Ectodermal cell (in vitro differentiated cells): ENCODE results near the gene ERCC1.
"Not testable (repeated sequence)": the region's sequence is repeated elsewhere in the genome, so short reads cannot be mapped to it uniquely, and the experiment has no call there.

ENCODE experiments used
- H3K27ac ChIP-seq: 2 replicates; pipeline ENCODE4 v1.7.0; 2013; ENCODE audit warnings: mild to moderate bottlenecking, low read depth, low read length; ENCODE audit not compliant: insufficient read depth, poor library complexity, severe bottlenecking
- H3K27me3 ChIP-seq: 2 replicates; pipeline ENCODE4 v1.7.0; 2013; ENCODE audit warnings: mild to moderate bottlenecking, low read length; ENCODE audit not compliant: insufficient read depth, control insufficient read depth, poor library complexity, severe bottlenecking
- H3K36me3 ChIP-seq: one replicate; pipeline ENCODE4 v1.7.0; 2013; ENCODE audit warnings: low read length; ENCODE audit not compliant: control insufficient read depth, insufficient read depth
- H3K4me1 ChIP-seq: one replicate; pipeline ENCODE4 v1.7.0; 2013; ENCODE audit warnings: low read length; ENCODE audit not compliant: control insufficient read depth, insufficient read depth
- H3K4me3 ChIP-seq: 2 replicates; pipeline ENCODE4 v1.7.0; 2013; ENCODE audit warnings: low read depth, low read length, control low read depth; ENCODE audit not compliant: insufficient read depth
- H3K9me3 ChIP-seq: 2 replicates; pipeline ENCODE4 v1.7.0; 2013; ENCODE audit warnings: mild to moderate bottlenecking, low read length, moderate library complexity; ENCODE audit not compliant: control insufficient read depth
- WGBS, 2 experiments: methylation state at CpG; one replicate each; pipeline ENCODE4 v1.1.7; 2013; ENCODE audit warnings: missing lambda C conversion rate in 2 of 2; 5-methylcytosine and 5-hydroxymethylcytosine counted together

ERCC1 gene

DNA sequence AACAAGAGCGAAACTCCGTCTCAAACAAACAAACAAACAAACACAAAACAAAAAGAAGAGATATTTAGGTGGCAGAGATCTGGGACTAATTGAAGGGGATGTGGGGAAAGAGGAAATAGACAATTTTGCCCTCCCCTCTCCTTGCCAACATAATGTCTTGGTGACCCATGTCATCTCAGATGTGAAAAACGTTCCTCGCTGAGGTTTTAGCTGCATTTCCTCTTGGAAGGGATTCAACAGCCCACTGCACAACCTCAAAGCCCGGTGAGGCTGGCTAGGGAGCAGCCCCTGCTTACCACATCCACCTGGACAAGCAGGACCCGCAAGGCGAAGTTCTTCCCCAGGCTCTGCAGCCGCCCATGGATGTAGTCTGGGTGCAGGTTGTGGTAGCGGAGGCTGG lies 4.9 kb downstream of the ERCC1 start:
- H3K9me3 ChIP-seq = no peaks in the 10 kb centered on the region
- no peaks in the 10 kb centered on the region for H3K27me3 ChIP-seq
- peaks cover 15% of the 10 kb centered on the region for H3K36me3 ChIP-seq
- H3K4me3 ChIP-seq = no peak overlapping the region
- H3K4me1 ChIP-seq = peaks cover 6% of the 10 kb centered on the region
- no peak overlapping the region for H3K27ac ChIP-seq
- whole genome bisulfite sequencing, 2 experiments = 95 to 96% methylated on average over 7 of the region's 9 CpGs

DNA sequence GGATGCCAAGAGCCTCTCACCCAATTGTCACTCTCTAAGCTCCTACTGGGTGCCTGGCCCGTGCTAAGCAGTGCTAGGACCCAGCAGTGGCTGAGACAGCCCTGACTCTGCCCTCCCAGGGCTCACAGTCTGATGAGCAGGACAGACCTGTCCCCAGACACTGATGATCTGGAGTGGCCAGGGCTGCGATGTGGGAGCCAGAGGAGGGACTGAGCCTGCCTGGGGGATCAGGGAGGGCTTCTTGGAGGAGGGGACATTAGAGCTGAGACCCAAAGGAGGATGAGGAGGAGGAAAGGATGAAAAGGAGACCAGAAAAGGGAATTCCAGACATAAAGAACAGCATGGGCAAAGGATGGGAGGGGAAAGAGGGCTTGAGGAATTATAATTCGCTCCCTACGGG lies 6.6 kb downstream of the ERCC1 start:
- WGBS, 2 experiments = 92 to 95% methylated on average over 4 of the region's 4 CpGs
- Histone ChIP-seq H3K36me3 (peaks cover 27% of the 10 kb centered on the region), H3K4me3 (no peak overlapping the region), H3K9me3 (no peaks in the 10 kb centered on the region), H3K27ac (no peak overlapping the region), H3K4me1 (peaks cover 6% of the 10 kb centered on the region), H3K27me3 (no peaks in the 10 kb centered on the region)

DNA sequence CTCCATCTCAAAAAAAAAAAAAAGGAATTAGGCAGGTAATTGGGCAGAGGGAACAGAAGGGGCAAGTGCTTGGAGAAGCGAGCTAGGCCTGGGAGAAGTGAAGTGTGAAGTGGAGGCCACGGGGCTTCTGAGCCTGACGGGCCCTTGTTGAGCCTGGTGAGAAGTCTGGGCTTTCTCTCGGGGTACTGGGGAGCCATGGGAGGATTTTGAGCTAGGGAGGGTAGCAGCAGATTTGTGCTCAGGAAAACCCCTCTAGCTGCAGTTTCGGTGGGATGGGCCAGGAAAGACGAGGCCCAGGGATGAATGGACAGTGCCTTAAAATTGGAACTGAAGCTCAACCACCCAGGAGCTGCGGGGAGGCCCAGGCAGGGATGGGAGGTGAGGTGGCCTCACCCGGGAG lies 9.2 kb downstream of the ERCC1 start:
- Histone ChIP-seq H3K27ac (no peak overlapping the region), H3K27me3 (no peaks in the 10 kb centered on the region)
- WGBS, 2 experiments = 96% methylated on average over 8 of the region's 8 CpGs

GRCh38 chr19:45413497-45413896 lies 10.2 kb downstream of the ERCC1 start:
- 93 to 94% methylated on average over 6 of the region's 6 CpGs for WGBS, 2 experiments
- no peak overlapping the region for H3K27ac ChIP-seq
- H3K27me3 ChIP-seq = no peaks in the 10 kb centered on the region
- H3K36me3 ChIP-seq = peaks cover 25% of the 10 kb centered on the region
- H3K4me3 ChIP-seq = no peak overlapping the region
- no peaks in the 10 kb centered on the region for H3K4me1 ChIP-seq
- no peaks in the 10 kb centered on the region for H3K9me3 ChIP-seq

More for the DNA sequence above, 9.2 kb downstream of the ERCC1 start:
- Histone ChIP-seq H3K36me3 (peaks cover 25% of the 10 kb centered on the region), H3K4me3 (no peak overlapping the region), H3K9me3 (no peaks in the 10 kb centered on the region), H3K4me1 (no peaks in the 10 kb centered on the region)

DNA sequence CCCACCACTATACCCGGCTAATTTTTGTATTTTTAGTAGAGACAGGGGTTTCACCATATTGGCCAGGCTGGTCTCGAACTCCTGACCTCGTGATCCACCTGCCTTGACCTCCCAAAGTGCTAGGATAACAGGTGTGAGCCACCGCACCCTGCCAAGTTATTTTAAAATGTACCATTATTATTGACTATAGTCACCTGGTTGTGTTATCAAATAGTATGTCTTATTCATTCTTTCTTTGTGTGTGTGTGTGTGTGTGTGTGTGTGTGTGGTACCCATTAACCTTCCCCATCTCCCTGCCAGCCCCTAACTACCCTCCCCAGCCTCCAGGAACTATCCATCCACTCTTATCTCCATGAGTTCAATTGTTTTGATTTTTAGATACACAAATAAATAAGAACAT lies 13.4 kb downstream of the ERCC1 start:
- whole genome bisulfite sequencing, 2 experiments = 88 to 96% methylated on average over 3 to 4 of the region's 4 CpGs
- H3K36me3 ChIP-seq = peaks cover 25% of the 10 kb centered on the region
- not testable (repeated sequence) for H3K27me3 ChIP-seq

DNA sequence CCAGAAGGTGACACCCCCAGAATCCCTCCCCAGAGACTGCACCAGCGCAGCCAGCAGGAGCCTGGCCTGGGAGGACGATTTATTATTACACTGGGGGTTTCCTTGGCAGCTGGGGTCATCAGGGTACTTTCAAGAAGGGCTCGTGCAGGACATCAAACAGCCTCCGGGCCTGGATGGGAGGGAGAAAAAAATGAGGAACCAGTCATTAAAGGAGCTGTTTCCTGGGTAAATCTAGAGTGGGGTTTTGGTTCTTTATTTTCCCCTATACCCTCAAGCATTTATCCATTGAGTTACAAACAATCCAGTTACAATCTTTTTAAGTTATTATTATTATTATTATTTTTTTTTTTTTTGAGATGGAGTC lies 14.2 kb downstream of the ERCC1 start:
- Histone ChIP-seq H3K36me3 (peaks cover 22% of the 10 kb centered on the region), H3K27me3 (peaks cover 9% of the 10 kb centered on the region), H3K4me1 (no peaks in the 10 kb centered on the region), H3K9me3 (no peaks in the 10 kb centered on the region), H3K27ac (no peak overlapping the region), H3K4me3 (no peak overlapping the region)
- WGBS, 2 experiments = 86 to 89% methylated on average over 4 of the region's 4 CpGs

More for the DNA sequence above, 13.4 kb downstream of the ERCC1 start:
- H3K4me1 ChIP-seq, H3K27ac ChIP-seq, H3K9me3 ChIP-seq, H3K4me3 ChIP-seq: not testable (repeated sequence)

GRCh38 chr19:45408830-45409556 lies 14.7 kb downstream of the ERCC1 start:
- peaks cover 5% of the 10 kb centered on the region for H3K4me1 ChIP-seq
- H3K4me3 ChIP-seq = no peak overlapping the region
- no peaks in the 10 kb centered on the region for H3K9me3 ChIP-seq
- 91 to 92% methylated on average over 15 of the region's 15 CpGs for WGBS, 2 experiments
- no peak overlapping the region for H3K27ac ChIP-seq
- peaks cover 20% of the 10 kb centered on the region for H3K36me3 ChIP-seq
- peaks cover 15% of the 10 kb centered on the region for H3K27me3 ChIP-seq

DNA sequence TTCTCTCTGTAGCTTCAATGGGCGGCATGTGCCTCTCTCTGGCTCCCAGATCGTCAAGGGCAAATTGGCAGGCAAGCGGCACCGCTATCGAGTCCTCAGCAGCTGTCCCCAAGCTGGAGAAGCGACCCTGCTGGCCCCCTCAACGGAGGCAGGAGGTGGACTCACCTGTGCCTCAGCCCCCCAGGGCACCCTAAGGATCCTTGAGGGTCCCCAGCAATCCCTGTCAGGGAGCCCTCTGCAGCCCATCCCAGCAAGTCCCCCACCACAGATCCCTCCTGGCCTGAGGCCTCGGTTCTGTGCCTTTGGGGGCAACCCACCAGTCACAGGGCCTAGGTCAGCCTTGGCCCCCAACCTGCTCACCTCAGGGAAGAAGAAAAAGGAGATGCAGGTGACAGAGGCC lies 15.6 kb downstream of the ERCC1 start:
- Histone ChIP-seq H3K4me3 (no peak overlapping the region), H3K27ac (no peak overlapping the region), H3K36me3 (peaks cover 11% of the 10 kb centered on the region), H3K27me3 (peaks cover 23% of the 10 kb centered on the region), H3K4me1 (peaks cover 14% of the 10 kb centered on the region), H3K9me3 (no peaks in the 10 kb centered on the region)
- WGBS, 2 experiments = 93 to 94% methylated on average over 8 of the region's 8 CpGs

DNA sequence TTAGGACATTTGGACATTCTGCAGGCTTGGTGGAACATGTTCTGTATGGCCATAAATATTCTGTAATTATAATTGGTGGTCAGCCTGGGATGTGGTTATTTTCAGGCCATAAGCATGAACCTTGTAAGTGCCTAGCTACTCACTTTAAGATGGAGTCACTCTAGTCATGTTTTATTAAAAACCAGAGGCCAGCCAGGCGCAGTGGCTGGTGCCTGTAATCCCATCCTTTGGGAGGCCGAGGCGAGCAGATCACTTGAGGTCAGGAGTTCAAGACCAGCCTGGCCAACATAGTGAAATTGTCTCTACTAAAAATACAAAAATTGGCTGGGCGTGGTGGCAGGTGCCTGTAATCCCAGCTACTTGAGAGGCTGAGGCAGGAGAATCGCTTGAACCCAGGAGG lies 16.1 kb downstream of the ERCC1 start:
- Histone ChIP-seq H3K4me1 (peaks cover 17% of the 10 kb centered on the region), H3K27me3 (peaks cover 29% of the 10 kb centered on the region), H3K4me3 (peak overlapping the region; percentile 85)
- H3K9me3 ChIP-seq, H3K36me3 ChIP-seq, H3K27ac ChIP-seq: not testable (repeated sequence)
- 90 to 91% methylated on average over 5 of the region's 5 CpGs for WGBS, 2 experiments

DNA sequence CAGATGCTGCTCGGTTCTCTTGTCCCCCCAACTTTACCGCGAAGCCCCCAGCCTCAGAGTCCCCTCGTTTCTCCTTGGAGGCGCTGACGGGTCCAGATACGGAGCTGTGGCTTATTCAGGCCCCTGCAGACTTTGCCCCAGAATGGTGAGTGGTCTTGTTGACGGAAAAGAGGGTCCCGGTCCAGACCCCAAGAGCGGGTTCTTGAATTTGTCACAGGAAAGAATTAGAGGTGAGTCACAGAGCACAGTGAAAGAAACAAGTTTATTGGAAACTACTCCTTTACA lies 16.7 kb downstream of the ERCC1 start:
- peaks cover 22% of the 10 kb centered on the region for H3K4me1 ChIP-seq
- H3K27ac ChIP-seq = no peak overlapping the region
- 1 to 2% methylated on average over 10 of the region's 10 CpGs for WGBS, 2 experiments
- H3K36me3 ChIP-seq = peaks cover 6% of the 10 kb centered on the region
- H3K27me3 ChIP-seq = peaks cover 34% of the 10 kb centered on the region
- H3K9me3 ChIP-seq = no peaks in the 10 kb centered on the region
- H3K4me3 ChIP-seq = peak overlapping the region; percentile 85
